ENCODE measurements around the gene SLC44A4. TPM values are rescaled to one million over a fixed set of nuclear protein-coding genes. Genes with fewer than 3 reads are reported as not detected.

Gene SLC44A4
- total RNA-seq, 1 experiment from 2014 or later, result 3.5 TPM

- no peak overlapping the region for H2AFZ ChIP-seq (ENCODE audit: low read length)
- H4K20me1 ChIP-seq (ENCODE audit: low read length), result no peaks in the 10 kb centered on the region
- ChIA-PET POLR2A (ENCODE audit: unreplicated experiment) (interaction anchor here (1.1 kb wide), 1 partner anchor 8 kb away, joined by 3 read pairs; no protein-coding TSS in a partner anchor), CTCF (interaction anchor here (0.5 kb wide), 1 partner anchor 442 kb away, joined by 12 read pairs; no protein-coding TSS in a partner anchor)
- no peak overlapping the region for H3K4me3 ChIP-seq (ENCODE audit: low read length)
- ATAC-seq, result no peak
- TF ChIP-seq EZH2 (IDR thresholded peaks at IDR 0.05; ENCODE audit: low read length, unreplicated experiment), result no peak
- DNase-seq, result no peak
- H3K4me2 ChIP-seq (ENCODE audit: low read length), result no peak overlapping the region
- H3K9me3 ChIP-seq (ENCODE audit: low read length), result no peaks in the 10 kb centered on the region
- no peak overlapping the region for H3K9ac ChIP-seq (ENCODE audit: low read length)
- BruUV-seq (replicated peaks), result no TSS peak
- no peaks in the 10 kb centered on the region for H3K79me2 ChIP-seq (ENCODE audit: low read length)
- no peak overlapping the region for H3K27ac ChIP-seq (ENCODE audit: low read length)
- intact Hi-C loops (cut with micrococcal nuclease), result no loop called here
- H3K27me3 ChIP-seq (ENCODE audit: low read length), result no peaks in the 10 kb centered on the region
- no peaks in the 10 kb centered on the region for H3F3A ChIP-seq (ENCODE audit: low read length, unreplicated experiment)
- H3K4me1 ChIP-seq (ENCODE audit: insufficient read depth, low read length), result peaks cover 7% of the 10 kb centered on the region
- no peaks in the 10 kb centered on the region for H3K9me2 ChIP-seq (replicated peaks; ENCODE audit: low read length)
- peaks cover 54% of the 10 kb centered on the region for H3K36me3 ChIP-seq (ENCODE audit: low read depth, low read length)
Observed at GRCh38 chr6:31883676-31884075, 4.9 kb upstream of the SLC44A4 start.

GRCh38 chr6:31882344-31882743 is 3.5 kb upstream of the SLC44A4 start:
- Histone ChIP-seq H3K27me3 (ENCODE audit: low read length) (no peaks in the 10 kb centered on the region), H3F3A (ENCODE audit: low read length, unreplicated experiment) (no peaks in the 10 kb centered on the region), H3K9me3 (ENCODE audit: low read length) (no peaks in the 10 kb centered on the region), H3K36me3 (ENCODE audit: low read depth, low read length) (peaks cover 48% of the 10 kb centered on the region), H4K20me1 (ENCODE audit: low read length) (no peaks in the 10 kb centered on the region), H3K4me2 (ENCODE audit: low read length) (no peak overlapping the region), H3K79me2 (ENCODE audit: low read length) (no peaks in the 10 kb centered on the region), H3K4me3 (ENCODE audit: low read length) (no peak overlapping the region), H3K27ac (ENCODE audit: low read length) (no peak overlapping the region), H2AFZ (ENCODE audit: low read length) (no peak overlapping the region), H3K4me1 (ENCODE audit: insufficient read depth, low read length) (peaks cover 20% of the 10 kb centered on the region), H3K9ac (ENCODE audit: low read length) (no peak overlapping the region), H3K9me2 (replicated peaks; ENCODE audit: low read length) (no peaks in the 10 kb centered on the region)
- ChIA-PET POLR2A (ENCODE audit: unreplicated experiment) (no interaction called here), CTCF (no interaction called here)
- ATAC-seq (no peak), DNase-seq (no peak)
- no peak for TF ChIP-seq EZH2phosphoT487 (IDR thresholded peaks at IDR 0.05; ENCODE audit: borderline replicate concordance, low read length)
- no peak for TF ChIP-seq EZH2 (IDR thresholded peaks at IDR 0.05; ENCODE audit: low read length, unreplicated experiment)
- TF ChIP-seq CTCF (conservative IDR thresholded peaks at IDR 0.05; ENCODE audit: low read depth, low read length), result no peak
- no TSS peak for BruUV-seq (replicated peaks)
- intact Hi-C loops (cut with micrococcal nuclease), result no loop called here

- H3K9me2 ChIP-seq (replicated peaks; ENCODE audit: low read length), result no peaks in the 10 kb centered on the region
- no peaks in the 10 kb centered on the region for H4K20me1 ChIP-seq (ENCODE audit: low read length)
- no peak overlapping the region for H3K9ac ChIP-seq (ENCODE audit: low read length)
- no peak overlapping the region for H3K4me3 ChIP-seq (ENCODE audit: low read length)
- peaks cover 37% of the 10 kb centered on the region for H3K36me3 ChIP-seq (ENCODE audit: low read depth, low read length)
- CTCF ChIA-PET, result no interaction called here
- no peaks in the 10 kb centered on the region for H3K79me2 ChIP-seq (ENCODE audit: low read length)
- DNase-seq (no peak), ATAC-seq (no peak)
- no peaks in the 10 kb centered on the region for H3F3A ChIP-seq (ENCODE audit: low read length, unreplicated experiment)
- POLR2A ChIA-PET (ENCODE audit: unreplicated experiment), result no interaction called here
- H2AFZ ChIP-seq (ENCODE audit: low read length), result no peak overlapping the region
- H3K9me3 ChIP-seq (ENCODE audit: low read length), result no peaks in the 10 kb centered on the region
- H3K4me1 ChIP-seq (ENCODE audit: insufficient read depth, low read length), result peaks cover 21% of the 10 kb centered on the region
- no peak overlapping the region for H3K4me2 ChIP-seq (ENCODE audit: low read length)
- intact Hi-C loops (cut with micrococcal nuclease), result no loop called here
- H3K27me3 ChIP-seq (ENCODE audit: low read length), result no peaks in the 10 kb centered on the region
- no peak for TF ChIP-seq CTCF (conservative IDR thresholded peaks at IDR 0.05; ENCODE audit: low read depth, low read length)
- TF ChIP-seq EZH2 (IDR thresholded peaks at IDR 0.05; ENCODE audit: low read length, unreplicated experiment), result no peak
- no peak for TF ChIP-seq EZH2phosphoT487 (IDR thresholded peaks at IDR 0.05; ENCODE audit: borderline replicate concordance, low read length)
- BruUV-seq (replicated peaks), result no TSS peak
- no peak overlapping the region for H3K27ac ChIP-seq (ENCODE audit: low read length)
Observed at GRCh38 chr6:31881136-31881859, 2.5 kb upstream of the SLC44A4 start.
